NCI-H1417 treated with DMSO at 0.1 percent for 48 hours (cell line): ENCODE results near the gene CD27.
"Not testable (repeated sequence)": the region's sequence is repeated elsewhere in the genome, so short reads cannot be mapped to it uniquely, and the experiment has no call there.

ENCODE experiments used
- DNase-seq: peaks from one replicate; lab custom pipeline; 2025; lab: John Stamatoyannopoulos, UW

The CD27 gene

DNA sequence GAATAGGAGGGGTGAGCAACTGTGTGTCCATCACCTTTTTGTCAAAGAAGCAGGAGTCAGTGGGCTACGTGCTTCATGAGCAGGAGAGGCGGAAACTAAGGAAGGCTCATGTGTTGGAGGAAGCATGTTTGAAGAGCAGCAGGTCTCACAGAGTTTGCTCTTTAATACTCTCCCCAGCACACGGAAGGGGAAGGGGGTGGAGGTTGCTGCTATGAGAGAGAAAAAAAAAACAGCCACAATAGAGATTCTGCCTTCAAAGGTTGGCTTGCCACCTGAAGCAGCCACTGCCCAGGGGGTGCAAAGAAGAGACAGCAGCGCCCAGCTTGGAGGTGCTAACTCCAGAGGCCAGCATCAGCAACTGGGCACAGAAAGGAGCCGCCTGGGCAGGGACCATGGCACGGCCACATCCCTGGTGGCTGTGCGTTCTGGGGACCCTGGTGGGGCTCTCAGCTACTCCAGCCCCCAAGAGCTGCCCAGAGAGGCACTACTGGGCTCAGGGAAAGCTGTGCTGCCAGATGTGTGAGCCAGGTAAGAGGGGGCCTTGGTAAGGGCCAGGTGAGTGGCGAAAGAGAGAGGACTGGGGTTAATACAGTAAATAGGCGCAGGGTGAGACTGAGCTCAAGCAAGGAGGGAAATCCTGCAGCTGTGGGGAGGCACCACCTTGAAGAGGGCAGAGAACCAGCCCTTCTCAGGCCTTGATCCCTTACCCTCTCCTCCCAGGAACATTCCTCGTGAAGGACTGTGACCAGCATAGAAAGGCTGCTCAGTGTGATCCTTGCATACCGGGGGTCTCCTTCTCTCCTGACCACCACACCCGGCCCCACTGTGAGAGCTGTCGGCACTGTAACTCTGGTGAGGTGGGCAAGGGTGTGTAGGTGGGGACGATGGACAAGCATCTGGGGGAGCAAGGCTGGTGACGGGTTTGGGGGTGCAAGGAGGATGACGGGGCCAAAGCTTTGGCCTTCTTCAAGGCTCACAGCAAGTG is at the start of gene CD27:
TSS of gene CD27 (plus strand) at position 252 of the 985 bp plus-strand sequence. CDS start at position 393, 141 bp downstream.
- no peak for DNase-seq

DNA sequence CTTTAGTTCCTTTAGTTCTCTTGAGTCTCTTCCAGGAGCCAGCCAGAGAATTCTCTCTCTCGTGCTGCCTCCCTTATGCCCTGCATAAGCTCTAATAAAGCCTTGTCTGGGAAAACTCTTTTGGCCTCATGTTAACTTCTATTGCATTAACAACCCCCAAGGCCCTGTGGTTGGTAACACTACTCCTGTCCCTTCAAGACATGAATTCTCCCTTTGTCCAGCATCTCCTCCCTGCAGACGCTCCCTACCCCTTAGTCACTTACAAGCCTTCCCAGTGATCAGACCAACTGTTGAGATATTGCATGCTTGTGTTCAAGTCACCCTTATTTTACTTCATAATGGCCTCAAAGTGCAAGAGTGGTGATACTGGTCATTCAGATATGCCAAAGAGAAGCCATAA is 48.7 kb upstream of the CD27 start:
- DNase-seq = no peak

DNA sequence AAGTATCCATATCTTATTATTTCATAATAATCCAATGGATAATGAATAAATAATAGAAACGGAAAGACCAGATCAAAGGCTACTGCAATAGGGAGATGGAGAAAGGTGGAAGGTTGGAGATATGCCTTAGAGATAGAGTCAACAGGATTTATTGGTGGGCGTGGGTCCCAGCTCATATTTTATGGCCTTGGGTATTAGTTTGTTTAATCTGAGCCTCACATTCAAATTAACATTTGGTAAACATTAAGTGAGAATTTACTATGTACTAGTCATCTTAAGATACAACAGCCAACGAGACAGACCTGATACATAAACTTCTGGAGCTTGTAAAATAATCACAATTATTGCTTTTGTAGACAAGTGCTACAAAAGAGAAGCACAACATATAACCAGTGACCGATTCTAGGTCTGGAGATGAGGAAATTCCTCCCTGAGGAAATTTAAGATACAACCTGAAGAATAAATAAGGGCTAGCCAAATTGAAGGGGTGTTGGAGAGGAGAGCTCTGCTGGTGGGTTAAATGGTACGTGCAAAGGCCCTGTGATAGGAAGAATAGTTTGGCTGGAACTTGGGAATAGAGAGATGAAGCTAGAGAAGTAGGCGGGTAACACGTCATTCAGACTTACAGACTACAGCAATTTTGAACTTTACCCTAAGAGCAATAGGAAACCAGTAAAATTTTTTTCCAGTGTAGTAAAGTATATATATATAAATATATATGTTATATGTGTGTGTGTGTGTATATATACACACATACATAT is 44.7 kb upstream of the CD27 start:
- DNase-seq = no peak

DNA sequence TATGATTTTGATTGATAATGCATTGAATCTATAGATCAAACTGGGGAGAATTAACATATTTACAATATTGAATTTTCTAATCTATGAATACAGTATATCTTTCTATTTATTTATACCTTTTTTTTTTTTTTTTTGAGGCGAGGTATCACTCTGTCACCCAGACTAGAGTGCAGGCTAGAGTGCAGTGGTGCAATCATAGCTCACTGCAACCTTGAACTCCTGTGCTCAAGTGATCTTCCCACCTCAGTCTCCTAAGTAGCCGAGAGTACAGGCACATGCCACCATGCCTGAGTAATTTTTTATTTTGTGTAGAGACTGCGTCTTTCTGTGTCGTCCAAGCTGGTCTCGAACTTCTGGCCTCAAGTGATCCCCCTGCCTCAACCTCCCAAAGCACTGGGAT is 40.4 kb upstream of the CD27 start:
- DNase-seq = no peak

DNA sequence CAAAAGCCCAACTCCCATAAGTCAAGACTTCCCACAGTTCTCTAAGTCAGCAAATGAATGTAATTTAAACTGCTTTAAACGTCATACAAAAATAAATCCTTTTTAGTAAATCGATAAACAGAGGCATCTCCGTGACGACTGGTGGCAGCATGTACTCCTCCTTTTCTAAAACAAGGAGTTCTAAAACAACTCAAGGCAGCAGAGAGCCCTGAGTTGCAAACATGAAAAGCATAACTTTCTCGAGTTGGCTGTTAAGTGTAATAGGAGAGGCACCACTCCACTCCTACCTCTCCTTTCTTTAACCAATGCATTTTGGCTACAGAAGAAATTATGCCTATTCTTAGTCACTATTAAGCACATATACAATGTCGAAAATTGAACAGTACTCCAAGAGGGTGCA is 38.8 kb upstream of the CD27 start:
- DNase-seq = no peak

DNA sequence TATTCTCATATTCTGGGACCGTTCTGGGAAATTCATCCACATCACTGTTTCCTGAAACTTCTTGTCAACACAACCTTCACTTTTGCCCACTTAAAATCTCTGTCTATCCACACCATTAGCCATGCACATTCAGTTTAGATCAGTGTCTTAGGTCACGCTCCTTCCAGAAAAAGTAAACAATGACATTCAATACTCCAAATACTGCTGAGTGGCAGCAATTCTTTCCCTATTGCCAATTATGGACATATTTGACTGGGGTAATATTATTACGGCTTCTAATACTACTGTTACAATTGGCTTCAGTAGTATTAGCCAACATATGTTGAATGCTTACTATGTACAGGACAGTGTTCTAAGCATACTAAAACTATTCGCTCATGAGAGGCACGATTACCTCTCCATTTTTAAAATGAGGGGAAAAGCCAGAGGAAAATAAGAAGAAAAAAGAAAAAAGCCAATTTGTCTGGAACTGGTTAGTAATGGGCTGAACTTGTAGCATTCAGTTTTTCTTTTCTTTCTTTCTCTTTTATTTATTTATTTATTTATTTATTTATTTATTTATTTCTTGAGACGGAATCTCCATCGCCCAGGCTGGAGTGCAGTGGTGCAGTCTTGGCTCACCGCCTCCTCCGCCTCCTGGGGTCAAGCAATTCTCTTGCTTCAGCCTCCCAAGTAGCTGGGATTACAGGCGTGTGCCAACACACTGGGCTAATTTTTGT is 37.4 kb upstream of the CD27 start:
- DNase-seq = no peak

DNA sequence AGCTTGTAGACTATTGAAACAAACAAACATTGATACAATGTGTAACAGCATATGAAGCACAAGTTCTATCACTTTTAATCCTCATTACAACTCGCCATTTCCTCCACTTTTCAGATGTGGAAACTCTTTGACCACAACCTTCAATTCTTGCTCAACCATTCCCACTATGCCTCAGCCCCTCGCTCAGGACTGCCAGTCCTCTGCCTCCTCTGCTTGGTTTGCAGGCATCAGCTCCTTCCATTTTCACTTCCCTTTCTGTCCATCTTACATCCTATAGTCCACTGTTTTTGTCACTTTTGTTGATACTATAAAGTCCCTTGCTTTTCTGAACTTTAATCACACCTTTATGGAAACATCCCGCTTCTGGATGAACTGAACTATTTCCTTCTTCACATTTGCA is 28.2 kb upstream of the CD27 start:
- no peak for DNase-seq

DNA sequence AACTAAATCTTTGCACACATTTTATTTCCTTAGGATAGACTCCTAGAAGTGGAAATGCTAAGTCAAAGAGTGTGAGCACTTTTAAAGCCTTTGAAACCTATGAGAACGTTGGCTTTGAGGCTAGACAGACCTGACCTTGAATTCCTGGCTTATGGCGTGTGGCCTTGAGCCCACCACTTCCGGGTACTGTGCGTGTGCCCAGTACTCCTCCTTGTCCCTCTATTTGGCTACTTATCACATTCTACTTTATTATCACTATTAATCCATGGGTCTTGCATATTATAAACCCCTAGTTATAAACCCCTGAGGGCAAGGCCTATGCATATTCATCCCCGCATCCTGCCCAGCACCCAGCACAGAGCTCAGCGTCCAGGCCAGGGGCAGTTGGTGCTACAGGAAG is 26.0 kb upstream of the CD27 start:
- DNase-seq = no peak

DNA sequence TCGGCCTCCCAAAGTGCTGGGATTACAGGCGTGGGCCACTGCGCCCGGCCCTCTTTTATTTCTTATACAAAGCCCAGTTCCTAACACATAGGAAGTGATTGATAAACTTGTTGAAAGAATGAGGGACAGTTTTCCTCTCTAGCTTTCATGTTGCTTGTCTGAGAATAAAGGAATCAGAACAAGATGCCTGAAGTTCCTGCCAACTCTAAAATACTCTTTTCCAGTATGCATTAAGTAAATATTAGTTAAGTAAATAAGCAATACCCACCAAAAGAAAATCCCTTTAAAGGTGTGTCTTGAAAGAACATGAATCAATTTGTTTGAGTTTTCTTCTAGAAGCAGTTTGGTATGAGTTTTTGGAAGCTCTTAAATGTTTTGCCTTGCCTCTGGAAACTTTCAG is 24.4 kb upstream of the CD27 start:
- DNase-seq = no peak

DNA sequence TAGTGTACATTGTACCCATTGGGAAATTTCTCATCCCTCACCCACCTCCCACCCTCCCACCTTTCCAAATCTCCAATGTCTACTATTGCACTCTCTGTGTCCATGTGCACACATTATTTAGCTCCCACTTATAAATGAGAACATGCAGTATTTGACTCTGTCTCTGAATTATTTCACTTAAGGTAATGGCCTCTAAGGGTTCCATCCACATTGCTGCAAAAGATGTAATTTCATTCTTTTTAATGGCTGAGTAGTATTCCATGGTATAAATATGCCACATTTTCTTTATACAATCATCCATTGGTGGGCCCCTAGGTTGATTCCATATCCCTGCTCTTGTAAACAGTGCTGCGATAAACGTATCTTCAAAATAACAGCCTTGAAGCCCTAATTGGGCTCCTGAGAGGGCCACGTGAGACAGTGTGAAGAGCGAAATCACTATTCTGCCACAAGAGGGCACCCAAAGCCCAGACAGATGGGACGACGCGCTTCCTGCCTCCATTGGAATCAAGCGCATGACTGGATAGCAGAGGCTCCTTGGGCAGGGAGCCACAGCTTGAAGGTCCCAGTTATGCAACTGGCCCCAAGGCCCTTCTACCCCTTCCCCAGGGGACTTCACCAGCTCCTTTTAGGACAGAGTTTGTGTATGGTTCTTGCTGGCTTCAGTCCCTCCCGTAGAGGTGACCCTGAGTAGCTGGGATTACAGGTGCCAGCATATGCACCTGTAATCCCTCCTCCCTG is 21.3 kb upstream of the CD27 start:
- DNase-seq = peak; percentile 83

DNA sequence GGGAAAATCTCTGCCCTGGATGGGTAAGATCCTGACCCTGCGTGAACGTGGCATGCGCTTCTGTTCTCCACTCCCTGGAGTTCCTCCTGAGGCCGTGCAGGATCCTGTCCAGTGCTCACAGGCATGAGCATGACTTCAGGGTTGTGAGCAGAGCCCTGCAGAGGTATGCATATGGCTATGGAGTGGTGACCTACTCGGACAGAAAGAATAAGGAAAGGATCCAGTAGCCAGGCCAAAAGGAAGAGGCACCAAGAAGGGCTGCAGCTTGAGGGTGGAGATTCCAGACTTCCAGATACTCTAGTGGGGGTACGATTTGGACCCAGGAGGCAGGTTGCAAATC is 20.8 kb upstream of the CD27 start:
- DNase-seq = no peak

DNA sequence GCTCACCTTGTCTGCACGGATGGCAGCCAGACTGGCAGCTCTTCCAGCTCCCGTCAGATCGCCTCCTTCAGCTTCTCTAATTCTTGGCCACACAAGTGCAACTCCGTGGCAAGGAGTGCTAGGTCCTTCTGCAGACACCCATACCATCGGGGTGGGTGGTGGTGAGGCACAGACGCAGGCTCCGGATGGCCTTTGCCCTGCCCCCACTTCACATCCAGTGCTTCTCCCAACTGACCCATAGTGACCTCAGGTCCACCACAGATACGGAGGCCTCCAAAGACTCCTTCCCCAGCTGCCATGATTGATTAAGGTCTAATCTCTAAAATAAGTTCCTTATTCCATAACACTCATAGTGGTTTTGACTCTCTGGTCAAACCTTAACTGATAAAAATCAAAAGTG is 19.9 kb upstream of the CD27 start:
- DNase-seq = no peak

DNA sequence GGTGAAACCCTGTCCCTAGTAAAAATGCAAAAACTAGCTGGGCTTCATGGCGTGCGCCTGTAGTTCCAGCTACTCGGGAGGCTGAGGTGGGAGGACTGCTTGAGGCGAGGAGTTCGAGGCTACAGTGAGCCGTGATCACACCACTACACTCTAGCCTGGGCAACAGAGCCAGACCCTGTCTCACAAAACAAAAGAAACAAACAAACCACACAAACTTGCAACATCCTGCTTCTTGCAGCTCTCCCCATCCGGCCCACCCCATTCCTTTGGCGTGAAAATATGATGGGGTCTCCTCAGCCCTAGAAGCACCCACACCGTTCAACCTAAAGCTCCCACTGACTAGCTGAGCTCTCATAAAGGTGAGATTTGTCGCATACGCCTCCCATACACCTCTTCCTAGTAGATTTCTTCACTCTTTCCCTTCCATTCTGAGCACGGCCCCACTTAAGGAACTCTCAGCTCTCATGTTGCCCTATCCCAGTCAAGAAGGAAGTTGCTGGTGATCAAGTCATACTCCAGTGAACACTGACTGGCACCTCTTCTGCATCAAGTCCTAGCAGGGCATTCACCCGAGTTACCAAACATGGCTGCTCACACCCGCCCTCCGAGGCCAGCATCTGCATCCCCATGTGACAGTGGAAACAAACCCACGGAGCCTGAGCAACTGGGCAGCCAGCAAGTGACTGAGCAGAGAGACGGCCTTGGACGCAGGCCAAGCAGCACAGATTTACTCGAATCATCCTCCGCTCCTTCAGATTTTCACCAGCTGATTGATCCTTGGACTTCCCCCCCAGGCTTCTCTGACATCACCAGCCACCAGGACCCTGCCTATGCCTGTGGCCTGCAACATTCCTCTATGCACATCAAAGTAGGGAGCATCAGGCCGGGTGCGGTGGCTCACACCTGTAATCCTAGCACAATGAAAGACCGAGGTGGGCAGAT is 18.9 kb upstream of the CD27 start:
- DNase-seq = no peak

DNA sequence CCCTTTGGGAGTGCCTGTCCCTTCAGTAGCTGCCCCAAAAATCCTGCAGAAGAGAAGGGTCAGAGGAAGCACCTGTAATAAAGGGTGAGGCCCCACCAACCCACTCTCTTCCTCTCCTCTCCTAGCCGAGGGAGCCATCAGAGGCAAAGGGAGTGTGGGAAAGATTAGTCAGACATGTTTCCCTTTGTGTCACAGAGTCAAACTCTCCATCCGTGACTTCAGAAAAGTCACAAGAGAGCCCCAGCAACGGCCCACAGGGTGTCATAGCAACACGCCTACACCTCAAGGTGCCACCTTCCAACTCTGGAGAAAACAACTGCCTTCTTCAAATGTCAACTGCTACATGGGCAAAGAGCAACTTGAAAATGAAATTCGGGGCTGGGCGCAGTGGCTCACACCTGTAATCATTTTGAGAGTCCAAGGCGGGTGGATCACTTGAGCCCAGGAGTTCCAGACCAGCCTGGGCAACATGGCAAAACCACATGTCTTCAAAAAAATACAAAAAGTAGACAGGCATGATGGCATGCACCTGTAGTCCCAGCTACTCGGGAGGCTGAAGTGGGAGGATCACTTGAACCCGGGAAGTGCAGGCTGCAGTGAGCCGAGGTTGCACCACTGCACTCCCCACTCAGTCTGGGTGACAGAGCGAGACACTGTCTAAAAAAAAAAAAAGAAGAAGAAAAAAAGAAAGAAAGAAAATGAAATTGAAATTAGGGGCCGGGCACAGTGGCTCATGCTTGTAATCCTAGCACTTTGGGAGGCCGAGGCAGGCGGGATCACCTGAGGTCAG is 17.7 kb upstream of the CD27 start:
- no peak for DNase-seq

DNA sequence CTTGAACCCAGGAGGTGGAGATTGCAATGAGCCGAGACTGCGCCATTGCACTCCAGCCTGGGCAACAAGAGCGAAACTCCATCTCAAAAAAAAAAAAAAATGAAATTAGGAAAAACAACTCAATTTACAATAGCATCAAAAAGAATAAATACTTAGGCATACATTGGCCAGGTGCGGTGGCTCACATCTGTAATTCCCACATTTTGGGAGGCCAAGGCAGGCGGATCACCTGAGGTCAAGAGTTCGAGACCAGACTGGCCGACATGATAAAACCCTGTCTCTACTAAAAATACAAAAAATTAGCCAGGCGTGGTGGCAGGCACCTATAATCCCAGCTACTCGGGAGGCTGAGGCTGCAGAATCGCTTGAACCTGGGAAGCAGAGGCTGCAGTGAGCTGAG is 17.0 kb upstream of the CD27 start:
- not testable (repeated sequence) for DNase-seq

DNA sequence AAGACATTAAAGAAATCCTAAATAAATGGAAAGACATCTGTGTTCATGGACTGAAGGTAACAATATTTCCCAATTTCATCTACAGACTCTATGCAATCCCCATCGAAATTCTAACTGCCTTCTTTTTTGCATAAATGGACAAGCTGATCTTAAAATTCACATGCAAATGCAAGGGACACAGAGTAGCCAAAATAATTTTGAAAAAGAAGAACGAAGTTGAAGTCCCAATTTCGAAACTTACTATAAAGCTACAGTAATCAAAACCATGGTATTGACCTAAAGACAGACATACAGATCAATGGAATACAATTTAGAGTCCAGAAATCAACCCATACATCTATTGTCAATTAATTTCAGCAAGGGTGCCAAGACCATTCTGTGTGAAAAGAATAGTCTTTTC is 16.4 kb upstream of the CD27 start:
- DNase-seq = no peak

DNA sequence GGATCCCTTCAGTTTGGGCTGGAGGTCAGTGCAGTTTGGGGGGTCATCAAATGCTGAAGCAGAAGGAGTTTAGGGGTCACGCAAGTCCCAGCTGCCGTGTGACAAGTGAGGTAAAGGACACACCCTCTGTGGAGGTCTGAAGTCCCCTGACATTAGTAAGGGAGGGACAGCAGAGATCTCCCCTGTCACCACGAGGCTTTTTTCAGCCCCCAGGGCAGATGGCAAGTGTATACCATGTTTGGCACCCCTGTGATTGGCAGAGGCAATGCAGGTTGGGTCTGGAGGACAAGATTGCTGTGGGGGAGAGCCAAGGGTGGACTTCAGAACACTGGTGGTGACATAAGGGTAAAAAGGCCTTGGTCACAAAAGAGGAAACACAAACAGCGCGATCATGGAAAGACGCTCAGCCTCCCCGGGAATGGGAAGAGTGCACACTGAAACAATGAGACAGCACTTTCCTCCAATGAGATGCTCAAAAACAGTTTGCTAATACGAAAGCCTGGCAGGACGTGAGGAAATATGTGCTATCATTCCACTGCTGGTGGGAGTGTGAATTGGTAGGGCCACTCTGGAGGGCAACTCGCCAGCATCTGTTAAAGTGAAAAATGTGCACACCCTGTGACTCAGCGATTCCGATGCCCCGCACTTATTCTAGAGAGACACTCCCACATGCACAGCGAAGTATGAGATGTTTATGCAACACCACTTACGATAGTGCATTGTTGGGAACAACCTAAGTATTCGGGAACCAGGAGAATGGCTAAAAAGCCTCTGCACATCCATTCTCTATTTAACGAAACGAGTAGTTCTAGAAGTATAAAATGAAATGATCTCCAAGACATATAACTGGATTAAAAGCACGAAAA is 14.4 kb upstream of the CD27 start:
- DNase-seq = no peak

DNA sequence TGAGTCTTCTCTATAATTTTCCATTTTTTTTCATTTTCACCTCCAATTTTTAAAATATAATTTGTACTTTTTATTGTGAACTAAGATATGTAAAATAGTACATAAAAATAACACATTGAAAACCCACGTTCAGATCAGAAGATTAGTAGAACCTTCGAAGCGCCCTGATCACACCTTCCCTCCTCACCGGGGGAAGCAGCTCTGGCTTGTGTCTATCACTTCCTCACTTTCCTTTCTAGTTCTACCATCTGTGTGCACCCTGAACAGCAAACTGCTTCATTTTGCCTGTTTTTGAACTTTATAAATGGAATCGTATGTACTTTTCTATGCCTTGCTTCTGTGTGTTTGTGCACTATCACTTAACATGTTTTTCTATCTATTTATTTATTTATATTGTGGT is 11.8 kb upstream of the CD27 start:
- no peak for DNase-seq
